GM19238 (cell line): ENCODE results near the gene SERPINB3.
"Not testable (repeated sequence)": the region's sequence is repeated elsewhere in the genome, so short reads cannot be mapped to it uniquely, and the experiment has no call there.

Experiments
- DNase-seq: peaks from one replicate; pipeline ENCODE4 v3.0.0; 2011; ENCODE audit warnings: low spot score; ENCODE audit not compliant: insufficient read length

SERPINB3 gene

GRCh38 chr18:63646936-63647335 is 14.8 kb downstream of the SERPINB3 start:
- DNase-seq = no peak

- DNase-seq = not testable (repeated sequence)
These were observed 17.0 kb downstream of the SERPINB3 start for GRCh38 chr18:63644694-63645093.

GRCh38 chr18:63644142-63644541 is 17.6 kb downstream of the SERPINB3 start, which contains the start of gene SERPINB4:
Gene SERPINB4 (minus strand): TSS chr18:63644256. CDS start chr18:63643577, 679 bp downstream.
- not testable (repeated sequence) for DNase-seq

- DNase-seq = not testable (repeated sequence)
These were observed 18.9 kb downstream of the SERPINB3 start for GRCh38 chr18:63642668-63643356.

DNA sequence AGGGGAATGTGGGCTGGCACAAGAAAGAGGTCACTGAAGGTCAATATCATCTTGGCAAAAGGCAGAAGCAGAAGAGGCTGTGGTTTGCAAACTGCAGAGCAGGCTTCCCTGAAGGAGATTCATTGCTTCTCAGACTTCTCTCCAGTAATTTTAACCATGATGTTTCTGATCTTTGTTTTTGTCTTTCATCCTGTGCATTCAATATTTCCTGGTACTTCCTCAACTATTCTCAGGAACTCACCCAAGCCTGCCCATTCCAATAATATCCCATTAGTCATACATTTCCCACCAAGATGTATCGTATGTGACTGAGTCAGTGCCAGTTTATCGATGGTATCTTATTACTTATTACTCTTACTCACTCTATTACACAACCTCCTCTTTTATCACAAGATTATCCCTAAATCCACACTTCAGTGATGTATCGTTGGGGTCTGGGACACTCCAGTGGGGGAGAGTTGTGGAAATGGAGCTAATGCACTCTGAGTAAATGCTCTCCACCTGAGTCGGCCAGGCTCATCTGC is 20.5 kb downstream of the SERPINB3 start:
- not testable (repeated sequence) for DNase-seq

- no peak for DNase-seq
These were observed 24.0 kb downstream of the SERPINB3 start for GRCh38 chr18:63637703-63638102.

- DNase-seq = no peak
These were observed 33.9 kb downstream of the SERPINB3 start for GRCh38 chr18:63627819-63628218.

DNA sequence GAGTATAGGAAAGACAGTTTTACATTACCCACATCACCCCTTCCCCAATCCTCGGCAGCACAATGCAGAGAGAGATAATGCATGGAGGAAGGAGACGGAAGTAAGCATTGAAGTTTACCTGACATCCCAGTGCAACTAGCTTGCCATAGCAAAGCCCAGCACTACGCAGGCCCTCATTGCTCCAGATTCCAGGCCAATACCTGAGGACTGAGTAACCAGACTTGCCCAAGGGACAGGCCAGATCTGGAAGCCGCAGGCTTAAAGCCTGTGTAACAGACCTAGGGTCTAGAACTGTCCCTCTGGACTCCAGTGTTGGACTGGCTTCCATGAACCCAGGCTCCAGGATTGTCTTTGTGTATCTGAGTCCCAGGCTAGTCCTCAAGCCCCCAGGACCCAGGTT is 35.3 kb downstream of the SERPINB3 start:
- no peak for DNase-seq

DNA sequence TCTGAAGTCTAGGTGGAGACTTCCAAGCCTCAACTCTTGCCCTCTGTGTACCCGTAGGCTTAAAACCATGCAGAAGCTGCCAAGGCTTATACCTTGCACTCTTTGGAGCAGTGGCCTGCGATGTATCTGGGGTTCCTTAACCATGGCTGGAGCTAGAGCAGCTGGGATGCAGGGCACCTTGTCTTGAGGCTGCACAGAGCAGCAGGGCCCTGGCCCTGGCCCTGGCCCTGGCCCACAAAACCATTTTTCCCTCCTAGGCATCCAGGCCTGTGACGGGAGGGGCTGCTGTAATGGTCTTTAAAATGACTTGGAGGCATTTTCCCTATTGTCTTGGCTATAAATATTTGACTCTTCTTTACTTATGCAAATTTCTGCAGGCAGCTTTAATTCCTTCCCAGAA is 36.8 kb downstream of the SERPINB3 start:
- no peak for DNase-seq

GRCh38 chr18:63619661-63620060 is 42.0 kb downstream of the SERPINB3 start:
- no peak for DNase-seq

GRCh38 chr18:63617915-63618234 is 43.8 kb downstream of the SERPINB3 start:
- DNase-seq = no peak

DNA sequence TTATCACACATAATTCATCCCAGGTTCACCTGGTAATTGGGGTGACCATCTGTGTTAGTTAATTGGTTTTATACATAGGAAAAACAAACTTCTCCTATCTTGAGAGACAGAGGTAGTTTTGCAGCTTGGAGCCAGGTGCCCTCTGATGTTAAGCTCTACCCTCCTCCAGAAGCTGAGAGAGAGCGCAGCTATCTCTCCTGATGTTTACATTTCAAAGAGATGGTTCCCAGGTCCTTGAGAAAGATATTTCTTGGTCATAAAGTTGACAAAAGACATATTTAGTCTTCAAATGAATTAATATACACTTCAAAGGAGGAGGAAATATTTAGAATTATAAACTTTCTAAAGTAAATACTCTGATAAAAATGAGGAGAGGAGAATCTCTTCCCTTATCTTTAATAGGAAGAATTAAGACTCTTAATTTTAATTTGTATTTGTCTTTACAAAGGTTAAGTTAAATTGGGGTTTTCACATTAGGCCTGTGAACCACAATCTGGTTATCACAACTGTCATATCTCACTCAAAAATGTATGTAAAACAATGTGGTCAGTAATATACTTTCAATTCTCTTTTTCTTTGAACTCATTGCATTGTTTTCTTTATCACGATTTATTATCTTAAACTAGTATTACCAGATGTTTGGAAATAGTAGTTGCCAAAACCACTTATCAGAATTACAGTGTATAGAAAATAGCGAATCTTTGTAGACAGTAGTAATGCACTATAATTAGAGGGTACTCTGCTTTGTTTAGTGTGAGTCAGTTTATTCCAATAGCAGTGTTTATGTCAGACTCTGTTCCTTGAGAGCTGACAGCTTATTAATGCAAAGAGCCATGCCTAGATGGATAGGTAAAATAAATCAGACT is 44.4 kb downstream of the SERPINB3 start:
- no peak for DNase-seq

DNA sequence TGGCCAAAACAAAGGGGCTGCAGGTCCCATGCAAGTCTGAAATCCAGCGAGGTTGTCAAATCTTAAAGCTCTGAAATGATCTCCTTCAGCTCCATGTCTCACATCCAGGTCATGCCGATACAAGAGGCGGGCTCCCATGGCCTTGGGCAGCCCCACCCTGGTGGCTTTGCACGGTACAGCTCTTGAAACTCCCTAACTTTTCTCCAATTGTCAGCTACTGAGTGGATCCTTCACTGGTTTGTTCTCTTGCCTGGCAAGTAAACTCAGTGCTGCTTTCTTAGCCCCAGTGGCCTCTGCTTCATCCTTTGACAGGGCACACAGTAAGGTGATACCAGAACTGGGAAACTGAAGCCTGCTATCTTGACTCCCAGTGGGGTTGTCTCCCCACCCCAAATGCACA is 48.3 kb downstream of the SERPINB3 start:
- DNase-seq = no peak

DNA sequence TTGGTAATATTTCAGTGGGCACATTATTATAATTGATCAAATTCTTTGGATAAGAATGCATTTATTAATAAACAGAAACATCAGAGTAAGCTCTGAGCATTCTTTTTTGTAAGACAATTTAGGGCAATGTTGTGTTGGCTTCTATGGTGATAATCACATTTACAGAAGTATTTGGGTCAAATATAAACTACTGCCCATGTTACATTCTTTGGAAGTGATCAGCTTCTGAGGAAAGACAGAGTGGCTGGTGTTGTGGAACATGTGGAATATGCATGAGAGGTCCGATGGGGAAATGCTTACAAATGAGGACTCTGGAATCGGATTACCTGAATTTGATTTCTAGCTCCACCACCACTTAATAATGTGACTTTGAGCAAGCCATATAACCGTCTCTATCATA is 55.2 kb downstream of the SERPINB3 start:
- no peak for DNase-seq
